Activated CD8-positive, alpha-beta memory T cell treated with anti-CD3 and anti-CD28 coated beads for 48 hours (primary cell): Measurements from ENCODE around the gene KIF19.

Source experiments
- DNase-seq, 3 experiments: peaks; one replicate each; pipeline ENCODE4 v3.0.0-alpha.2; 2020; ENCODE audit warnings: low read depth in 2 of 3, low spot score in 2 of 3

The KIF19 gene

GRCh38 chr17:74305865-74306654 lies 20.0 kb upstream of the KIF19 start:
- no peak for DNase-seq

- no peak for DNase-seq
Observed at GRCh38 chr17:74307984-74308773, 17.8 kb upstream of the KIF19 start.

GRCh38 chr17:74309902-74310301 lies 16.1 kb upstream of the KIF19 start:
- no peak for DNase-seq

GRCh38 chr17:74314877-74315276 lies 11.1 kb upstream of the KIF19 start:
- no peak for DNase-seq

- DNase-seq = no peak
Observed at GRCh38 chr17:74316220-74316619, 9.8 kb upstream of the KIF19 start.

- no peak for DNase-seq
Observed at GRCh38 chr17:74317071-74317470, 9.0 kb upstream of the KIF19 start.

GRCh38 chr17:74318391-74318790 lies 7.6 kb upstream of the KIF19 start:
- no peak for DNase-seq

GRCh38 chr17:74324521-74324920 lies 1.5 kb upstream of the KIF19 start:
- no peak for DNase-seq

- DNase-seq = no peak
Observed at GRCh38 chr17:74325376-74325742, 667 bp upstream of the KIF19 start.

GRCh38 chr17:74326506-74326905 lies 480 bp downstream of the KIF19 start:
- DNase-seq = no peak

GRCh38 chr17:74328487-74328886 lies 2.5 kb downstream of the KIF19 start:
- no peak for DNase-seq

- DNase-seq = no peak
Observed at GRCh38 chr17:74329378-74329777, 3.4 kb downstream of the KIF19 start.

GRCh38 chr17:74330446-74330845 lies 4.4 kb downstream of the KIF19 start:
- DNase-seq = no peak

GRCh38 chr17:74332017-74332650 lies 6.1 kb downstream of the KIF19 start:
- DNase-seq = no peak

- no peak for DNase-seq
Observed at GRCh38 chr17:74332763-74333283, 6.8 kb downstream of the KIF19 start.

GRCh38 chr17:74334393-74335039 lies 8.5 kb downstream of the KIF19 start:
- no peak for DNase-seq

- DNase-seq = no peak
Observed at GRCh38 chr17:74335529-74336062, 9.6 kb downstream of the KIF19 start.

- no peak for DNase-seq
Observed at GRCh38 chr17:74336307-74336706, 10.3 kb downstream of the KIF19 start.

GRCh38 chr17:74337834-74338500 lies 11.9 kb downstream of the KIF19 start:
- DNase-seq = no peak

- no peak for DNase-seq
Observed at GRCh38 chr17:74339537-74340195, 13.6 kb downstream of the KIF19 start.
